GM12878 (cell line): Measurements from ENCODE around the gene DMD. TPM values are rescaled to one million over a fixed set of nuclear protein-coding genes. Genes with fewer than 3 reads are reported as not detected.

Experiments used
- ATAC-seq: fragments of 200-7000 bp; cut with Tn5 transposase; 3 replicates; pipeline ENCODE4 v1.9.1; 2020; ENCODE audit warnings: mild to moderate bottlenecking, moderate library complexity
- BruUV-seq: library from RNA; stranded (reverse); fragments of 400-500 nt; replicated peaks from 2 replicates; lab custom pipeline; 2021; lab: Mats Ljungman, UMichigan
- CTCF ChIA-PET: fragments of 300-600 bp; sonication (Branson Sonifier 250); formaldehyde crosslinking; extraction: SDS; loops from one replicate; lab custom pipeline; 2021; ENCODE audit warnings: inconsistent platforms; lab: Yijun Ruan, JAX
- POLR2A ChIA-PET: fragments of 350-600 bp; formaldehyde crosslinking; extraction: SDS; loops from one replicate; lab custom pipeline; 2021; ENCODE audit warnings: inconsistent platforms; lab: Charles Lee
- RAD21 ChIA-PET: fragments of 300-600 bp; sonication (Branson Sonifier 250); formaldehyde crosslinking; loops from one replicate; lab custom pipeline; 2023; ENCODE audit warnings: antibody characterized with exemption; ENCODE audit not compliant: unreplicated experiment; lab: Charles Lee
- SMC1A ChIA-PET: fragments of 300-600 bp; sonication (Branson Sonifier 250); formaldehyde crosslinking; loops from one replicate; lab custom pipeline; 2023; ENCODE audit not compliant: unreplicated experiment, uncharacterized antibody; lab: Charles Lee
- DNase-seq: peaks from one replicate; pipeline ENCODE4 v3.0.0-alpha.2; 2011; ENCODE audit warnings: low read depth, low spot score
- FAIRE-seq: peaks from 3 replicates; lab custom pipeline; 2011; peaks lifted over from hg19 to GRCh38; lab: Jason Lieb, UNC
- H2AFZ ChIP-seq: 2 replicates; pipeline ENCODE4 v1.6.0; 2011; ENCODE audit warnings: low read depth, low read length, control low read depth; ENCODE audit not compliant: control insufficient read depth
- H3K27ac ChIP-seq: 2 replicates; pipeline ENCODE4 v1.5.1; 2011; ENCODE audit warnings: control low read depth; ENCODE audit not compliant: control insufficient read depth, insufficient read depth
- H3K27me3 ChIP-seq, 2 experiments: replicated peaks in 1 of 2; 2 replicates each; pipeline versions ENCODE4 v1.6.0 to v1.6.1; 2011; ENCODE audit warnings: low read length in 1 of 2; ENCODE audit not compliant: control insufficient read depth in 2 of 2, insufficient read depth in 2 of 2
- H3K36me3 ChIP-seq, 2 experiments: 2 replicates each; pipeline ENCODE4 v1.5.1; 2011; ENCODE audit warnings: low read length in 1 of 2; ENCODE audit not compliant: control insufficient read depth in 2 of 2, insufficient read depth in 2 of 2
- H3K4me1 ChIP-seq: 2 replicates; pipeline ENCODE4 v1.6.1; 2011; ENCODE audit warnings: mild to moderate bottlenecking, low read length, moderate library complexity, mixed read lengths; ENCODE audit not compliant: control insufficient read depth, insufficient read depth
- H3K4me2 ChIP-seq: 2 replicates; pipeline ENCODE4 v1.6.0; 2011; ENCODE audit warnings: control low read depth; ENCODE audit not compliant: control insufficient read depth, insufficient read depth
- H3K4me3 ChIP-seq: fragments of 200-600 bp; sonication (generic); 2 replicates; pipeline ENCODE4 v1.5.1; 2016
- H3K79me2 ChIP-seq: 2 replicates; pipeline ENCODE4 v1.6.0; 2011; ENCODE audit warnings: low read length; ENCODE audit not compliant: control insufficient read depth, insufficient read depth
- H3K9ac ChIP-seq: 2 replicates; pipeline ENCODE4 v1.8.0; 2011; ENCODE audit warnings: low read length, control low read depth, mixed read lengths; ENCODE audit not compliant: control insufficient read depth, insufficient read depth
- H3K9me3 ChIP-seq: replicated peaks from 3 replicates; pipeline ENCODE4 v1.5.1; 2011; ENCODE audit warnings: mild to moderate bottlenecking, low read length; ENCODE audit not compliant: control insufficient read depth, insufficient read depth
- H4K20me1 ChIP-seq: 2 replicates; pipeline ENCODE4 v1.6.0; 2011; ENCODE audit not compliant: control insufficient read depth, insufficient read depth
- BACH1 ChIP-seq: fragments of 450-650 bp; IDR thresholded peaks from 2 replicates; pipeline ENCODE4 v1.6.1; 2017; ENCODE audit warnings: mild to moderate bottlenecking, borderline replicate concordance
- ESRRA ChIP-seq: IDR thresholded peaks from 2 replicates; pipeline ENCODE4 v1.6.1; 2012; ENCODE audit warnings: mild to moderate bottlenecking, low read length, improper control_type of control experiment
- GABPA ChIP-seq: IDR thresholded peaks from 2 replicates; pipeline ENCODE4 v1.6.1; 2014; ENCODE audit warnings: antibody characterized with exemption, low read depth, mild to moderate bottlenecking, inconsistent platforms
- GATAD2B ChIP-seq: fragments of 450-650 bp; conservative IDR thresholded peaks from 2 replicates; pipeline ENCODE4 v1.6.1; 2017; ENCODE audit warnings: low read depth, mild to moderate bottlenecking, moderate library complexity
- NFXL1 ChIP-seq: fragments of 450-650 bp; IDR thresholded peaks from 2 replicates; pipeline ENCODE4 v1.6.1; 2017; ENCODE audit warnings: antibody characterized with exemption, mild to moderate bottlenecking, borderline replicate concordance
- RB1 ChIP-seq: fragments of 450-650 bp; formaldehyde crosslinking; IDR thresholded peaks from 2 replicates; pipeline ENCODE4 v1.6.1; 2017; ENCODE audit warnings: mild to moderate bottlenecking, borderline replicate concordance
- RELA ChIP-seq: fragments of 450-650 bp; IDR thresholded peaks from 2 replicates; pipeline ENCODE4 v1.8.0; 2014; ENCODE audit warnings: borderline replicate concordance; ENCODE audit not compliant: partially characterized antibody
- RUNX3 ChIP-seq: IDR thresholded peaks from 2 replicates; pipeline ENCODE4 v1.6.1; 2012; ENCODE audit warnings: low read length, inconsistent platforms
- SMAD5 ChIP-seq: IDR thresholded peaks from 2 replicates; pipeline ENCODE4 v1.6.1; 2016; ENCODE audit warnings: antibody characterized with exemption, low read depth
- SREBF2 ChIP-seq: IDR thresholded peaks from 2 replicates; pipeline ENCODE4 v1.6.1; 2012; ENCODE audit warnings: mild to moderate bottlenecking, low read length
- SRF ChIP-seq, 2 experiments: IDR thresholded peaks; 2 replicates each; pipeline ENCODE4 v1.6.1; 2011; ENCODE audit warnings: low read depth in 2 of 2, low read length in 2 of 2, mild to moderate bottlenecking in 1 of 2, moderate library complexity in 1 of 2
- WGBS: methylation state at CpG from one replicate; pipeline ENCODE4 v1.1.6; 2016; ENCODE audit warnings: low lambda C conversion rate; ENCODE audit not compliant: insufficient replicate concordance, insufficient coverage; ENCODE audit errors: missing lambda C conversion rate; 5-methylcytosine and 5-hydroxymethylcytosine counted together
- in situ Hi-C: fragments of 300-500 bp; cut with MboI; formaldehyde crosslinking; loops from 9 replicates; pipeline ENCODE4 v1.14.3; 2018; ENCODE audit warnings: mixed read lengths
- intact Hi-C: fragments of 100-400 bp; cut with micrococcal nuclease; formaldehyde crosslinking; loops from one replicate; pipeline ENCODE4 v1.14.2; 2022; ENCODE audit not compliant: unreplicated experiment
- polyA plus RNA-seq, 11 experiments: library from polyadenylated mRNA; depleted of rRNA in 4 of 11; unstranded in 6 of 11; stranded (reverse) in 5 of 11; fragments of >200 nt; fragmentation: Nextera tagmentation in 4 of 11; fragmentation: Illumina TruSeq in 1 of 11; extraction: Ambion mirVana in 4 of 11; extraction: Trizol in 1 of 11; gene quantifications; 1 replicate in 1 of 11; 2 replicates in 10 of 11; pipeline versions ENCODE4 v1.2.1 to v1.2.3, GENCODE V29; 2011 to 2016; ENCODE audit warnings: inconsistent platforms in 2 of 11, missing spikeins in 2 of 11, low read depth in 1 of 11
- total RNA-seq, 4 experiments: library from RNA; depleted of rRNA in 3 of 4; stranded (reverse); fragments of >200 nt in 3 of 4; fragmentation: Illumina TruSeq in 1 of 4; extraction: Trizol in 1 of 4; gene quantifications; 2 replicates each; pipeline versions ENCODE4 v1.2.1 to v1.2.3, GENCODE V29; 2013 to 2021
- TF ChIP-seq, protein P1 (sequence below): fragments of 450-650 bp; IDR thresholded peaks from 2 replicates; pipeline ENCODE4 v1.6.1; 2016; ENCODE audit warnings: mild to moderate bottlenecking

DMD gene
- total and polyA plus RNA-seq, 10 of the 15 experiments (the other 5 are each of a cell fraction or from before 2014, with no cell fraction given) = 1.4 to 24.3 (median 4.3) TPM

DNA sequence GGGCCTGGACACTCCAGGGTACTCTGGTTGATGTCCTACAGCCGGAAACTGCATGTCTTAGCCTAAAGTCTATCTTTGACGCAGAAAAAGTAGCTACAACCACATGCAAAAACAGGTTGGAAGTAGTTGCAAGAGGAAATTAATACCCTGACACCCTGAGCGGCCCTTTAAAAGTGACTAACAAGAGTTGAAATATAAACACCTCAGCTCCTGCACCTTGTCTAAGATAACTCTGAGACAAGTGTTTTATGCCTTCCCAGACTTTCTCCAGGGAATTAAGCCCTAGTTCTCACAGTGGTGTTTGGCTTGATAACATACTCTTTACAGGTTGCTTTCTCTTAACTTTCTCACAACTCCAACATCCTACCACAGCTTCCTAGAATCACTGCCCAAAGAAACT lies 943.1 kb downstream of the DMD start:
- FAIRE-seq = no peak
- no peak overlapping the region for H3K27ac ChIP-seq
- TF ChIP-seq SRF (IDR thresholded peaks at IDR 0.05; ENCODE audit: low read depth in 2 of 2, low read length in 2 of 2) (no peak), ESRRA (no peak)
- TF ChIP-seq, all 136 proteins: peak for 0
- ChIA-PET RAD21 (no interaction called here), CTCF (no interaction called here), SMC1A (no interaction called here), POLR2A (no interaction called here)
- no peak overlapping the region for H3K4me3 ChIP-seq
- no peaks in the 10 kb centered on the region for H3K36me3 ChIP-seq
- no TSS peak for BruUV-seq
- H3K27me3 ChIP-seq = no peaks in the 10 kb centered on the region
- 4% methylated on average over 3 of the region's 3 CpGs for WGBS
- H2AFZ ChIP-seq = no peak overlapping the region
- DNase-seq = no peak
- no peaks in the 10 kb centered on the region for H3K79me2 ChIP-seq
- H3K9ac ChIP-seq = no peak overlapping the region
- H3K4me1 ChIP-seq = no peaks in the 10 kb centered on the region
- intact Hi-C loops = no loop called here
- H3K9me3 ChIP-seq = no peaks in the 10 kb centered on the region; the same call in 2 of the 3 replicates
- no peak overlapping the region for H3K4me2 ChIP-seq
- no peaks in the 10 kb centered on the region for H4K20me1 ChIP-seq
- no peak for ATAC-seq
- in situ Hi-C loops = no loop called here

DNA sequence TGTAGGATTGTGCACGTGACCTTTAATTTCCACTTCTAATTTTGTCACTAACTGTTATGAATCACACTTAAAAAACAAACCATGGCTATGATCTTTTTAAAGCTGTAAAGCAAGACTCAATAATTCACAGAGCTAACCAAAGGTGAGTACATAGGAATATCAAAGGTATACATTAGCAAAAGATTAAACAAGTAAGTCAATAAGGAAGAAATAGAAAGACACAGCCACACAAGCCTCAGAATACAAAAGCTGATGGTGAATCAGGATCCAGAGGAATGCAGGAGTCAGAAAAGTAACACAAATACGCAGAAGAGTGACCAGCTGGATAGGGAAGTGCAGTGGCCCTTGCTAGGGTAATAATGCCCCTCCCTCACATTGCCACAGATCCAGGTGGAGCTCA lies 943.6 kb downstream of the DMD start:
- FAIRE-seq = no peak
- H4K20me1 ChIP-seq = no peaks in the 10 kb centered on the region
- SMC1A ChIA-PET = no interaction called here
- no TSS peak for BruUV-seq
- H2AFZ ChIP-seq = no peak overlapping the region
- DNase-seq = no peak
- no peaks in the 10 kb centered on the region for H3K27me3 ChIP-seq
- ATAC-seq = no peak
- no peaks in the 10 kb centered on the region for H3K36me3 ChIP-seq
- POLR2A ChIA-PET = no interaction called here
- no peak overlapping the region for H3K27ac ChIP-seq
- CTCF ChIA-PET = no interaction called here
- H3K4me2 ChIP-seq = no peak overlapping the region
- TF ChIP-seq RB1 (no peak), SMAD5 (no peak), NFXL1 (no peak), RELA (no peak), BACH1 (no peak), GABPA (no peak), RUNX3 (no peak), SREBF2 (no peak), GATAD2B (no peak)
- TF ChIP-seq, protein P1, sequence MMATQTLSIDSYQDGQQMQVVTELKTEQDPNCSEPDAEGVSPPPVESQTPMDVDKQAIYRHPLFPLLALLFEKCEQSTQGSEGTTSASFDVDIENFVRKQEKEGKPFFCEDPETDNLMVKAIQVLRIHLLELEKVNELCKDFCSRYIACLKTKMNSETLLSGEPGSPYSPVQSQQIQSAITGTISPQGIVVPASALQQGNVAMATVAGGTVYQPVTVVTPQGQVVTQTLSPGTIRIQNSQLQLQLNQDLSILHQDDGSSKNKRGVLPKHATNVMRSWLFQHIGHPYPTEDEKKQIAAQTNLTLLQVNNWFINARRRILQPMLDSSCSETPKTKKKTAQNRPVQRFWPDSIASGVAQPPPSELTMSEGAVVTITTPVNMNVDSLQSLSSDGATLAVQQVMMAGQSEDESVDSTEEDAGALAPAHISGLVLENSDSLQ = no peak
- no peaks in the 10 kb centered on the region for H3K79me2 ChIP-seq
- RAD21 ChIA-PET = no interaction called here
- H3K9ac ChIP-seq = no peak overlapping the region
- no peaks in the 10 kb centered on the region; the same call in 2 of the 3 replicates for H3K9me3 ChIP-seq
- no peaks in the 10 kb centered on the region for H3K4me1 ChIP-seq
- H3K4me3 ChIP-seq = no peak overlapping the region
- in situ Hi-C loops (no loop called here), intact Hi-C loops (no loop called here)
- 2% methylated on average over 2 of the region's 2 CpGs for WGBS
